ENCODE data around the gene TNFRSF6B.

Gene TNFRSF6B

GRCh38 chr20:63739130-63740069 lies 42.9 kb downstream of the TNFRSF6B start, which contains the start of gene SLC2A4RG:
TSS of gene SLC2A4RG (plus strand) at chr20:63739776. CDS start at chr20:63739913, 137 bp downstream.
- DNase-seq, result peak; percentile 83

GRCh38 chr20:63740070-63740626 lies 43.7 kb downstream of the TNFRSF6B start:
- DNase-seq, result peak; percentile 64

GRCh38 chr20:63740627-63741353 lies 44.3 kb downstream of the TNFRSF6B start:
- DNase-seq, result peak; percentile 89

GRCh38 chr20:63741354-63741675 lies 44.9 kb downstream of the TNFRSF6B start:
- DNase-seq, result no peak

GRCh38 chr20:63741676-63742380 lies 45.4 kb downstream of the TNFRSF6B start:
- no peak for DNase-seq

- DNase-seq, result no peak
Observed at GRCh38 chr20:63742381-63743024, 46.1 kb downstream of the TNFRSF6B start.

- DNase-seq, result no peak
Observed at GRCh38 chr20:63743210-63743970, 46.9 kb downstream of the TNFRSF6B start.

- DNase-seq, result no peak
Observed at GRCh38 chr20:63744158-63744557, 47.7 kb downstream of the TNFRSF6B start.

GRCh38 chr20:63744574-63745423 lies 48.3 kb downstream of the TNFRSF6B start:
- DNase-seq, result no peak

- DNase-seq, result no peak
Observed at GRCh38 chr20:63745424-63745805, 49.0 kb downstream of the TNFRSF6B start.

GRCh38 chr20:63745961-63746731 lies 49.7 kb downstream of the TNFRSF6B start:
- no peak for DNase-seq

GRCh38 chr20:63746751-63747315 lies 50.4 kb downstream of the TNFRSF6B start:
- no peak for DNase-seq

- no peak for DNase-seq
Observed at GRCh38 chr20:63747622-63748069, 51.2 kb downstream of the TNFRSF6B start.
